ENCODE results near the gene RAB3C.

The RAB3C gene

GRCh38 chr5:58774937-58775336 is 192.1 kb downstream of the RAB3C start:
- DNase-seq (ENCODE audit: low read depth) = no peak

- DNase-seq (ENCODE audit: low read depth) = no peak
These were observed 192.9 kb downstream of the RAB3C start for GRCh38 chr5:58775701-58776262.

GRCh38 chr5:58776559-58776958 is 193.7 kb downstream of the RAB3C start:
- DNase-seq (ENCODE audit: low read depth) = no peak

- DNase-seq (ENCODE audit: low read depth) = no peak
These were observed 196.0 kb downstream of the RAB3C start for GRCh38 chr5:58778888-58779287.

- DNase-seq (ENCODE audit: low read depth) = no peak
These were observed 203.2 kb downstream of the RAB3C start for GRCh38 chr5:58786035-58786434.

- DNase-seq (ENCODE audit: low read depth) = no peak
These were observed 203.9 kb downstream of the RAB3C start for GRCh38 chr5:58786711-58787303.

GRCh38 chr5:58787987-58788386 is 205.1 kb downstream of the RAB3C start:
- DNase-seq (ENCODE audit: low read depth) = no peak

- DNase-seq (ENCODE audit: low read depth) = no peak
These were observed 211.2 kb downstream of the RAB3C start for GRCh38 chr5:58793888-58794657.

- DNase-seq (ENCODE audit: low read depth) = peak; percentile 3
These were observed 212.0 kb downstream of the RAB3C start for GRCh38 chr5:58794875-58795274.

- no peak for DNase-seq (ENCODE audit: low read depth)
These were observed 212.5 kb downstream of the RAB3C start for GRCh38 chr5:58795327-58795726.

GRCh38 chr5:58797021-58797420 is 214.1 kb downstream of the RAB3C start:
- no peak for DNase-seq (ENCODE audit: low read depth)

GRCh38 chr5:58800356-58800755 is 217.5 kb downstream of the RAB3C start:
- no peak for DNase-seq (ENCODE audit: low read depth)

GRCh38 chr5:58800861-58801540 is 218.1 kb downstream of the RAB3C start:
- DNase-seq (ENCODE audit: low read depth) = no peak

GRCh38 chr5:58803056-58803455 is 220.2 kb downstream of the RAB3C start:
- no peak for DNase-seq (ENCODE audit: low read depth)

- no peak for DNase-seq (ENCODE audit: low read depth)
These were observed 221.4 kb downstream of the RAB3C start for GRCh38 chr5:58804291-58804690.

GRCh38 chr5:58810086-58810485 is 227.2 kb downstream of the RAB3C start:
- no peak for DNase-seq (ENCODE audit: low read depth)

GRCh38 chr5:58813855-58814254 is 231.0 kb downstream of the RAB3C start:
- DNase-seq (ENCODE audit: low read depth) = no peak

GRCh38 chr5:58816181-58816731 is 233.4 kb downstream of the RAB3C start:
- DNase-seq (ENCODE audit: low read depth) = no peak

GRCh38 chr5:58818465-58818864 is 235.6 kb downstream of the RAB3C start:
- DNase-seq (ENCODE audit: low read depth) = no peak

GRCh38 chr5:58825441-58825840 is 242.6 kb downstream of the RAB3C start:
- DNase-seq (ENCODE audit: low read depth) = no peak

GRCh38 chr5:58825899-58826298 is 243.0 kb downstream of the RAB3C start:
- no peak for DNase-seq (ENCODE audit: low read depth)

GRCh38 chr5:58827463-58827862 is 244.6 kb downstream of the RAB3C start:
- no peak for DNase-seq (ENCODE audit: low read depth)

- no peak for DNase-seq (ENCODE audit: low read depth)
These were observed 245.4 kb downstream of the RAB3C start for GRCh38 chr5:58828258-58828657.

All from EH (cell line).